ENCODE results near the gene ACLY. TPM values are rescaled to one million over a fixed set of nuclear protein-coding genes. Genes with fewer than 3 reads are reported as not detected.

Gene ACLY
- total RNA-seq, 2 experiments from 2014 or later = 153 to 161 TPM

GRCh38 chr17:41917679-41918313, 955 bp downstream of the ACLY start:
- peaks cover 10% of the 10 kb centered on the region for H3K36me3 Mint-ChIP-seq (ENCODE audit: low read depth)
- peaks cover 39% of the 10 kb centered on the region for H3K4me1 Mint-ChIP-seq (ENCODE audit: low read depth)
- peak; percentile 52 for DNase-seq
- peak overlapping the region; percentile 94 for H3K4me3 Mint-ChIP-seq
- CTCF ChIA-PET = interaction anchor here (1.1 to 1.2 kb wide), 2 partner anchors 11 to 222 kb away, joined by 4 to 6 read pairs; no protein-coding TSS in a partner anchor
- no peaks in the 10 kb centered on the region for H3K27me3 Mint-ChIP-seq (ENCODE audit: low read depth)
- intact Hi-C loops (cut with micrococcal nuclease) = loop anchor here (2.0 to 5.0 kb wide), 6 partner anchors 49 to 1255 kb away; partner anchors contain the start of genes CNP, DNAJC7, EIF1 and NBR1
- H3K9me3 Mint-ChIP-seq = no peaks in the 10 kb centered on the region
- peak overlapping the region; percentile 50 for H3K27ac Mint-ChIP-seq

- Mint-ChIP-seq H3K27me3 (ENCODE audit: low read depth) (no peaks in the 10 kb centered on the region), H3K4me3 (peak overlapping the region; percentile 94), H3K4me1 (ENCODE audit: low read depth) (peaks cover 39% of the 10 kb centered on the region), H3K36me3 (ENCODE audit: low read depth) (peaks cover 16% of the 10 kb centered on the region), H3K9me3 (no peaks in the 10 kb centered on the region), H3K27ac (no peak overlapping the region)
- DNase-seq = no peak
- CTCF ChIA-PET = interaction anchor here (1.1 kb wide), 1 partner anchor 12 kb away, joined by 6 read pairs; no protein-coding TSS in a partner anchor
- intact Hi-C loops (cut with micrococcal nuclease) = loop anchor here (5.0 kb wide), 3 partner anchors 100 to 1255 kb away; partner anchors contain the start of genes DNAJC7 and NBR1
Measured at GRCh38 chr17:41917192-41917591, 1.6 kb downstream of the ACLY start.

GRCh38 chr17:41915566-41915965, 3.2 kb downstream of the ACLY start:
- DNase-seq = no peak
- H3K27me3 Mint-ChIP-seq (ENCODE audit: low read depth) = no peaks in the 10 kb centered on the region
- no peaks in the 10 kb centered on the region for H3K9me3 Mint-ChIP-seq
- H3K4me1 Mint-ChIP-seq (ENCODE audit: low read depth) = peaks cover 39% of the 10 kb centered on the region
- H3K36me3 Mint-ChIP-seq (ENCODE audit: low read depth) = peaks cover 17% of the 10 kb centered on the region
- H3K27ac Mint-ChIP-seq = no peak overlapping the region
- H3K4me3 Mint-ChIP-seq = peak overlapping the region; percentile 46
- CTCF ChIA-PET = no interaction called here
- intact Hi-C loops (cut with micrococcal nuclease) = loop anchor here (5.0 kb wide), 3 partner anchors 102 to 1257 kb away; partner anchors contain the start of genes DNAJC7 and NBR1

GRCh38 chr17:41915020-41915419, 3.7 kb downstream of the ACLY start:
- CTCF ChIA-PET = no interaction called here
- peaks cover 19% of the 10 kb centered on the region for H3K36me3 Mint-ChIP-seq (ENCODE audit: low read depth)
- H3K27me3 Mint-ChIP-seq (ENCODE audit: low read depth) = no peaks in the 10 kb centered on the region
- H3K4me3 Mint-ChIP-seq = no peak overlapping the region
- no peak for DNase-seq
- intact Hi-C loops (cut with micrococcal nuclease) = loop anchor here (5.0 kb wide), 3 partner anchors 102 to 1257 kb away; partner anchors contain the start of genes DNAJC7 and NBR1
- H3K27ac Mint-ChIP-seq = no peak overlapping the region
- H3K9me3 Mint-ChIP-seq = no peaks in the 10 kb centered on the region
- peaks cover 37% of the 10 kb centered on the region for H3K4me1 Mint-ChIP-seq (ENCODE audit: low read depth)

GRCh38 chr17:41914358-41914766, 4.4 kb downstream of the ACLY start:
- no peak overlapping the region for H3K4me3 Mint-ChIP-seq
- CTCF ChIA-PET = no interaction called here
- H3K27me3 Mint-ChIP-seq (ENCODE audit: low read depth) = no peaks in the 10 kb centered on the region
- H3K4me1 Mint-ChIP-seq (ENCODE audit: low read depth) = peaks cover 34% of the 10 kb centered on the region
- no peaks in the 10 kb centered on the region for H3K9me3 Mint-ChIP-seq
- intact Hi-C loops (cut with micrococcal nuclease) = no loop called here
- no peak for DNase-seq
- H3K36me3 Mint-ChIP-seq (ENCODE audit: low read depth) = peaks cover 23% of the 10 kb centered on the region
- no peak overlapping the region for H3K27ac Mint-ChIP-seq

- Mint-ChIP-seq H3K4me1 (ENCODE audit: low read depth) (peaks cover 33% of the 10 kb centered on the region), H3K4me3 (no peak overlapping the region), H3K9me3 (no peaks in the 10 kb centered on the region), H3K27ac (no peak overlapping the region), H3K36me3 (ENCODE audit: low read depth) (peaks cover 24% of the 10 kb centered on the region), H3K27me3 (ENCODE audit: low read depth) (no peaks in the 10 kb centered on the region)
- DNase-seq = no peak
- CTCF ChIA-PET = no interaction called here
- intact Hi-C loops (cut with micrococcal nuclease) = no loop called here
Measured at GRCh38 chr17:41913798-41914197, 5.0 kb downstream of the ACLY start.

GRCh38 chr17:41912925-41913324, 5.8 kb downstream of the ACLY start:
- H3K27ac Mint-ChIP-seq = no peak overlapping the region
- CTCF ChIA-PET = no interaction called here

GRCh38 chr17:41910701-41911391, 7.9 kb downstream of the ACLY start:
- peaks cover 29% of the 10 kb centered on the region for H3K36me3 Mint-ChIP-seq (ENCODE audit: low read depth)
- no peak for DNase-seq
- no peaks in the 10 kb centered on the region for H3K27me3 Mint-ChIP-seq (ENCODE audit: low read depth)
- CTCF ChIA-PET = no interaction called here
- intact Hi-C loops (cut with micrococcal nuclease) = no loop called here
- no peak overlapping the region for H3K4me3 Mint-ChIP-seq
- H3K9me3 Mint-ChIP-seq = no peaks in the 10 kb centered on the region
- peaks cover 15% of the 10 kb centered on the region for H3K4me1 Mint-ChIP-seq (ENCODE audit: low read depth)
- H3K27ac Mint-ChIP-seq = no peak overlapping the region

More at GRCh38 chr17:41912925-41913324, 5.8 kb downstream of the ACLY start:
- peaks cover 33% of the 10 kb centered on the region for H3K4me1 Mint-ChIP-seq (ENCODE audit: low read depth)
- H3K4me3 Mint-ChIP-seq = no peak overlapping the region
- intact Hi-C loops (cut with micrococcal nuclease) = no loop called here
- no peak for DNase-seq
- H3K36me3 Mint-ChIP-seq (ENCODE audit: low read depth) = peaks cover 24% of the 10 kb centered on the region
- no peaks in the 10 kb centered on the region for H3K27me3 Mint-ChIP-seq (ENCODE audit: low read depth)
- no peaks in the 10 kb centered on the region for H3K9me3 Mint-ChIP-seq

- Mint-ChIP-seq H3K9me3 (no peaks in the 10 kb centered on the region), H3K27me3 (ENCODE audit: low read depth) (no peaks in the 10 kb centered on the region), H3K4me3 (no peak overlapping the region), H3K27ac (no peak overlapping the region), H3K4me1 (ENCODE audit: low read depth) (no peaks in the 10 kb centered on the region), H3K36me3 (ENCODE audit: low read depth) (peaks cover 33% of the 10 kb centered on the region)
- CTCF ChIA-PET = interaction anchor here (0.9 kb wide), 1 partner anchor 107 kb away, joined by 3 read pairs; no protein-coding TSS in a partner anchor
- DNase-seq = no peak
- intact Hi-C loops (cut with micrococcal nuclease) = no loop called here
Measured at GRCh38 chr17:41909088-41909487, 9.7 kb downstream of the ACLY start.

GRCh38 chr17:41907633-41908539, 10.9 kb downstream of the ACLY start:
- intact Hi-C loops (cut with micrococcal nuclease) = no loop called here
- H3K27me3 Mint-ChIP-seq (ENCODE audit: low read depth) = no peaks in the 10 kb centered on the region
- peaks cover 31% of the 10 kb centered on the region for H3K36me3 Mint-ChIP-seq (ENCODE audit: low read depth)
- H3K4me1 Mint-ChIP-seq (ENCODE audit: low read depth) = no peaks in the 10 kb centered on the region
- H3K9me3 Mint-ChIP-seq = no peaks in the 10 kb centered on the region
- H3K4me3 Mint-ChIP-seq = no peak overlapping the region
- H3K27ac Mint-ChIP-seq = no peak overlapping the region
- CTCF ChIA-PET = no interaction called here
- DNase-seq = no peak

- no peak overlapping the region for H3K27ac Mint-ChIP-seq
- no peak overlapping the region for H3K4me3 Mint-ChIP-seq
- intact Hi-C loops (cut with micrococcal nuclease) = no loop called here
- H3K9me3 Mint-ChIP-seq = no peaks in the 10 kb centered on the region
- CTCF ChIA-PET = no interaction called here
- H3K27me3 Mint-ChIP-seq (ENCODE audit: low read depth) = no peaks in the 10 kb centered on the region
- no peaks in the 10 kb centered on the region for H3K4me1 Mint-ChIP-seq (ENCODE audit: low read depth)
- DNase-seq = no peak
- peaks cover 25% of the 10 kb centered on the region for H3K36me3 Mint-ChIP-seq (ENCODE audit: low read depth)
Measured at GRCh38 chr17:41907185-41907556, 11.6 kb downstream of the ACLY start.
